HepG2 (cell line): Measurements from ENCODE around the gene ZNF544. TPM values are rescaled to one million over a fixed set of nuclear protein-coding genes. Genes with fewer than 3 reads are reported as not detected.

ENCODE experiments used
- ATAC-seq: fragments of 200-7000 bp; cut with Tn5 transposase; 3 replicates; pipeline ENCODE4 v1.9.1; 2020; ENCODE audit warnings: mild to moderate bottlenecking, moderate library complexity
- BruUV-seq: library from RNA; stranded (reverse); fragments of 400-500 nt; replicated peaks from 2 replicates; lab custom pipeline; 2021; lab: Mats Ljungman, UMichigan
- CTCF ChIA-PET: fragments of 300-600 bp; formaldehyde crosslinking; extraction: SDS; loops from one replicate; lab custom pipeline; 2021; ENCODE audit warnings: low total read pairs, inconsistent platforms, low intra/inter-chr PET ratio; lab: Yijun Ruan, JAX
- POLR2A ChIA-PET: fragments of 350-600 bp; sonication (Branson Sonifier 250); formaldehyde crosslinking; loops from one replicate; lab custom pipeline; 2020; ENCODE audit warnings: antibody characterized with exemption, inconsistent platforms; lab: Yijun Ruan, JAX
- DNase-seq: peaks from one replicate; pipeline ENCODE4 v3.0.0-alpha.2; 2015; ENCODE audit warnings: low spot score
- FAIRE-seq: peaks from 3 replicates; lab custom pipeline; 2011; peaks lifted over from hg19 to GRCh38; lab: Jason Lieb, UNC
- H2AFZ ChIP-seq: one replicate; pipeline ENCODE4 v1.6.1; 2011; ENCODE audit warnings: low read length, inconsistent platforms
- H3K27ac ChIP-seq: fragments of 300-600 bp; 3 replicates; pipeline ENCODE4 v1.8.0; 2011; ENCODE audit warnings: mixed run types, mild to moderate bottlenecking, mixed read lengths, low read length, inconsistent platforms; ENCODE audit not compliant: insufficient read depth; ENCODE audit errors: extremely low read length
- H3K27me3 ChIP-seq, 2 experiments: fragments of 200-600 bp in 1 of 2; 2 replicates in 1 of 2; 3 replicates in 1 of 2; pipeline versions ENCODE4 v1.6.0 to v1.8.0; 2011; ENCODE audit warnings: low read length in 2 of 2, mild to moderate bottlenecking in 2 of 2, moderate library complexity in 2 of 2, inconsistent platforms in 1 of 2; ENCODE audit not compliant: insufficient read depth in 2 of 2, control insufficient read depth in 1 of 2
- H3K36me3 ChIP-seq, 2 experiments: fragments of 200-600 bp in 1 of 2; replicated peaks in 1 of 2; 2 replicates in 1 of 2; 3 replicates in 1 of 2; pipeline versions ENCODE4 v1.5.1 to v1.8.0; 2011; ENCODE audit warnings: low read length in 2 of 2, inconsistent platforms in 1 of 2; ENCODE audit not compliant: insufficient read depth in 2 of 2, control insufficient read depth in 1 of 2
- H3K4me1 ChIP-seq: 2 replicates; pipeline ENCODE4 v1.5.1; 2012; ENCODE audit warnings: low read length, inconsistent platforms; ENCODE audit not compliant: insufficient read depth
- H3K4me2 ChIP-seq: 2 replicates; pipeline ENCODE4 v1.6.0; 2011; ENCODE audit warnings: low read depth, low read length, inconsistent platforms
- H3K4me3 ChIP-seq, 3 experiments: fragments of 200-600 bp in 1 of 3; sonication (generic), shearing (Covaris generic) in 1 of 3; replicated peaks in 1 of 3; 2 replicates each; pipeline ENCODE4 v1.5.1; 2011 to 2016; ENCODE audit warnings: low read length in 3 of 3, inconsistent platforms in 2 of 3, low read depth in 2 of 3, mild to moderate bottlenecking in 2 of 3, control low read depth in 1 of 3, mixed read lengths in 1 of 3; ENCODE audit not compliant: insufficient read depth in 1 of 3
- H3K79me2 ChIP-seq: one replicate; pipeline ENCODE4 v1.6.1; 2011; ENCODE audit warnings: low read length, inconsistent platforms; ENCODE audit not compliant: insufficient read depth
- H3K9ac ChIP-seq: 2 replicates; pipeline ENCODE4 v1.6.0; 2011; ENCODE audit warnings: mild to moderate bottlenecking, low read depth, low read length, inconsistent platforms; ENCODE audit not compliant: insufficient read depth
- H3K9me3 ChIP-seq: 2 replicates; pipeline ENCODE4 v1.5.1; 2012; ENCODE audit warnings: mild to moderate bottlenecking, low read length
- H4K20me1 ChIP-seq: 2 replicates; pipeline ENCODE4 v1.6.0; 2011; ENCODE audit warnings: inconsistent platforms, mild to moderate bottlenecking, low read length, moderate library complexity; ENCODE audit not compliant: insufficient read depth
- AGO1 ChIP-seq: fragments of 200-400 bp; formaldehyde crosslinking; IDR thresholded peaks from 2 replicates; pipeline ENCODE4 v1.6.1; 2017; ENCODE audit warnings: mild to moderate bottlenecking, low read depth, low read length, moderate library complexity; ENCODE audit not compliant: poor library complexity, severe bottlenecking
- KLF13 ChIP-seq: sonication (generic); formaldehyde crosslinking; IDR thresholded peaks from 2 replicates; pipeline ENCODE4 v1.4.0; 2020; ENCODE audit warnings: mild to moderate bottlenecking, missing genetic modification reagents
- NFIC ChIP-seq: IDR thresholded peaks from 2 replicates; pipeline ENCODE4 v1.6.1; 2012; ENCODE audit warnings: mild to moderate bottlenecking, low read length, inconsistent platforms
- NFKBIZ ChIP-seq: IDR thresholded peaks from 2 replicates; pipeline ENCODE4 v1.6.1; 2018; ENCODE audit warnings: missing genetic modification reagents, missing compliant biosample characterization
- NFYB ChIP-seq: sonication (generic); formaldehyde crosslinking; IDR thresholded peaks from 2 replicates; pipeline ENCODE4 v1.4.0; 2020; ENCODE audit warnings: missing genetic modification reagents
- NKX3-1 ChIP-seq: sonication (generic); formaldehyde crosslinking; IDR thresholded peaks from 2 replicates; pipeline ENCODE4 v1.5.0; 2020; ENCODE audit warnings: missing genetic modification reagents
- PRDM10 ChIP-seq: sonication (generic); formaldehyde crosslinking; IDR thresholded peaks from 2 replicates; pipeline ENCODE4 v1.4.0; 2020; ENCODE audit warnings: low read depth, missing genetic modification reagents
- SATB2 ChIP-seq: sonication (generic); formaldehyde crosslinking; IDR thresholded peaks from 2 replicates; pipeline ENCODE4 v1.5.0; 2020; ENCODE audit warnings: missing genetic modification reagents
- TMF1 ChIP-seq: sonication (generic); formaldehyde crosslinking; IDR thresholded peaks from 2 replicates; pipeline ENCODE4 v1.8.1; 2022; ENCODE audit warnings: low read depth, missing genetic modification reagents
- ZBTB26 ChIP-seq: IDR thresholded peaks from 2 replicates; pipeline ENCODE4 v1.6.1; 2016; ENCODE audit warnings: missing compliant biosample characterization, missing genetic modification reagents, borderline replicate concordance
- ZBTB42 ChIP-seq: sonication (generic); formaldehyde crosslinking; IDR thresholded peaks from 2 replicates; pipeline ENCODE4 v1.5.0; 2020; ENCODE audit warnings: mild to moderate bottlenecking, missing genetic modification reagents
- ZNF34 ChIP-seq: sonication (generic); formaldehyde crosslinking; IDR thresholded peaks from 2 replicates; pipeline ENCODE4 v1.4.0; 2020; ENCODE audit warnings: mild to moderate bottlenecking, missing genetic modification reagents, borderline replicate concordance
- ZNF646 ChIP-seq: sonication (generic); formaldehyde crosslinking; IDR thresholded peaks from 2 replicates; pipeline ENCODE4 v1.9.0; 2021; ENCODE audit warnings: mild to moderate bottlenecking, missing genetic modification reagents
- WGBS: methylation state at CpG from one replicate; pipeline ENCODE4 v1.1.6; 2017; ENCODE audit warnings: low lambda C conversion rate; 5-methylcytosine and 5-hydroxymethylcytosine counted together
- in situ Hi-C: cut with HindIII; loops from 2 replicates; pipeline ENCODE4 v1.10.0; 2017; ENCODE audit warnings: low pct_unique_long_range_greater_than_20kb; ENCODE audit not compliant: extremely low pct_ligation_motif_present
- intact Hi-C: fragments of 100-400 bp; cut with micrococcal nuclease; formaldehyde crosslinking; loops from one replicate; pipeline ENCODE4 v1.10.0; 2022; ENCODE audit not compliant: unreplicated experiment
- polyA plus RNA-seq, 8 experiments: library from polyadenylated mRNA; depleted of rRNA in 3 of 8; stranded (reverse) in 7 of 8; unstranded in 1 of 8; fragments of >200 nt; fragmentation: Illumina TruSeq in 4 of 8; extraction: Trizol in 4 of 8; gene quantifications; 2 replicates each; pipeline versions ENCODE4 v1.2.1 to v1.2.3, GENCODE V29; 2011 to 2016; ENCODE audit warnings: low read depth in 4 of 8, missing spikeins in 1 of 8, mixed read lengths in 1 of 8; ENCODE audit not compliant: insufficient read depth in 1 of 8
- total RNA-seq, 5 experiments: library from RNA; depleted of rRNA; stranded (reverse); fragments of >200 nt; fragmentation: Illumina TruSeq; extraction: Trizol; gene quantifications; 2 replicates each; pipeline ENCODE4 v1.2.3, GENCODE V29; 2016; ENCODE audit warnings: low read depth in 1 of 5

Gene ZNF544
- total and polyA plus RNA-seq, 2 of the 13 experiments (the other 11 are each of a cell fraction or from before 2014, with no cell fraction given): 13.1 to 17.0 TPM

GRCh38 chr19:58237324-58237723, 8.6 kb downstream of the ZNF544 start:
- POLR2A ChIA-PET: interaction anchor here (1.0 kb wide), 1 partner anchor 9 kb away, joined by 4 read pairs; the partner anchor contains the start of gene ZNF544
- no peak overlapping the region for H3K27ac ChIP-seq
- 91% methylated on average over 10 of the region's 10 CpGs for WGBS
- no peaks in the 10 kb centered on the region for H3K79me2 ChIP-seq
- no peak for FAIRE-seq
- no peak overlapping the region for H3K9ac ChIP-seq
- no peak overlapping the region for H3K4me2 ChIP-seq
- H3K9me3 ChIP-seq: peaks cover 69% of the 10 kb centered on the region
- H3K4me1 ChIP-seq: no peaks in the 10 kb centered on the region
- H3K36me3 ChIP-seq: peaks cover 8 to 27% of the 10 kb centered on the region in 2 experiments; a peak in 3 of 5 replicates
- no peak for ATAC-seq
- CTCF ChIA-PET: no interaction called here
- no TSS peak for BruUV-seq
- intact Hi-C loops (no loop called here), in situ Hi-C loops (no loop called here)
- no peaks in the 10 kb centered on the region for H4K20me1 ChIP-seq
- H3K4me3 ChIP-seq: no peak overlapping the region
- no peaks in the 10 kb centered on the region; a peak in 1 of 5 replicates for H3K27me3 ChIP-seq
- no peak for DNase-seq
- no peak overlapping the region for H2AFZ ChIP-seq
- TF ChIP-seq ZBTB42 (CRISPR knock-in tag): no peak
- TF ChIP-seq ZNF646 (CRISPR knock-in tag): no peak
- TF ChIP-seq AGO1: no peak
- TF ChIP-seq NFKBIZ (CRISPR knock-in tag): no peak
- no peak for TF ChIP-seq ZBTB26 (CRISPR knock-in tag)
- TF ChIP-seq NKX3-1 (CRISPR knock-in tag): no peak
- TF ChIP-seq SATB2 (CRISPR knock-in tag): no peak
- no peak for TF ChIP-seq NFYB (CRISPR knock-in tag)
- TF ChIP-seq KLF13: no peak
- TF ChIP-seq PRDM10 (CRISPR knock-in tag): no peak
- no peak for TF ChIP-seq NFIC
- no peak for TF ChIP-seq ZNF34 (CRISPR knock-in tag)
- no peak for TF ChIP-seq TMF1 (CRISPR knock-in tag)
